ENCODE results near the gene RASA3.

DNA sequence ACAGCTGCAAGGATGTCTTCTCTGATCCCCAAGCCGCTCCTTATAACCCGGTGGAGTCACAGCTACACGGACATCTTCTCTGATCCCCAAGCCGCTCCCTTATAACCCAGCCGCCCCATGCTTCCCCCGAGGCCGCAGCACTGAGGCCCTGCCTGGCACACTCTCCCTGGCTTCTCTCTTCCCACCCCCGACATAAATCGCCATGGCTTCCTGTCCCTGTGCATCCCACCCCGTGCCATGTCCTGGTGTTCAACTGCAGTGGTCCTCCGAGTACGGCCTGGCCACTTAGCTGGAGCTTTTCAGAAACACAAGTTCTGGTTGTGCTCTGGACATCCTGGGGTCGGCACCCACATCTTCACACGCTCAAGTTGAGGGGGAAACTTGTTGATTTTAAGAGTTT is 60.4 kb downstream of the RASA3 start:
- TF ChIP-seq GATA3 (IDR thresholded peaks at IDR 0.05; ENCODE audit: low read depth, low read length) (no peak), GATA2 (IDR thresholded peaks at IDR 0.05; ENCODE audit: low read depth, low read length) (no peak)
